ENCODE measurements around the gene ADAMTS9. TPM values are rescaled to one million over a fixed set of nuclear protein-coding genes. Genes with fewer than 3 reads are reported as not detected.

ADAMTS9 gene
- total RNA-seq, 1 experiment from 2014 or later, result 1.2 TPM

GRCh38 chr3:64584179-64584578 is 103.6 kb downstream of the ADAMTS9 start:
- intact Hi-C loops (cut with micrococcal nuclease; ENCODE audit: unreplicated experiment), result no loop called here
- Histone ChIP-seq H3K27ac (no peak overlapping the region), H3K36me3 (ENCODE audit: low read depth) (no peaks in the 10 kb centered on the region), H3K4me1 (replicated peaks; ENCODE audit: insufficient read depth) (no peaks in the 10 kb centered on the region), H3K9me2 (ENCODE audit: insufficient read depth) (no peaks in the 10 kb centered on the region), H3F3A (ENCODE audit: insufficient read depth, low read depth) (no peaks in the 10 kb centered on the region), H3K4me3 (no peak overlapping the region), H4K20me1 (ENCODE audit: insufficient read depth) (no peaks in the 10 kb centered on the region), H3K4me2 (no peak overlapping the region), H3K27me3 (ENCODE audit: insufficient read depth, low read depth) (no peaks in the 10 kb centered on the region), H3K79me2 (ENCODE audit: low read depth) (no peaks in the 10 kb centered on the region), H3K9me3 (ENCODE audit: insufficient read depth, low read depth) (no peaks in the 10 kb centered on the region), H2AFZ (no peak overlapping the region)
- DNase-seq, result no peak
- TF ChIP-seq CTCF (conservative IDR thresholded peaks at IDR 0.05), result no peak
- TF ChIP-seq EZH2 (IDR thresholded peaks at IDR 0.05; ENCODE audit: low read depth), result no peak
- POLR2A ChIA-PET (ENCODE audit: unreplicated experiment), result no interaction called here
- CTCF ChIA-PET, result no interaction called here
- BruUV-seq (replicated peaks), result no TSS peak

- Histone ChIP-seq H3K4me2 (no peak overlapping the region), H4K20me1 (ENCODE audit: insufficient read depth) (no peaks in the 10 kb centered on the region), H2AFZ (no peak overlapping the region), H3K27me3 (ENCODE audit: insufficient read depth, low read depth) (no peaks in the 10 kb centered on the region), H3F3A (ENCODE audit: insufficient read depth, low read depth) (no peaks in the 10 kb centered on the region), H3K79me2 (ENCODE audit: low read depth) (no peaks in the 10 kb centered on the region), H3K9me2 (ENCODE audit: insufficient read depth) (no peaks in the 10 kb centered on the region), H3K9me3 (ENCODE audit: insufficient read depth, low read depth) (no peaks in the 10 kb centered on the region), H3K27ac (no peak overlapping the region), H3K4me1 (replicated peaks; ENCODE audit: insufficient read depth) (no peaks in the 10 kb centered on the region), H3K36me3 (ENCODE audit: low read depth) (no peaks in the 10 kb centered on the region), H3K4me3 (no peak overlapping the region)
- intact Hi-C loops (cut with micrococcal nuclease; ENCODE audit: unreplicated experiment), result no loop called here
- CTCF ChIA-PET, result no interaction called here
- no TSS peak for BruUV-seq (replicated peaks)
- POLR2A ChIA-PET (ENCODE audit: unreplicated experiment), result no interaction called here
- no peak for TF ChIP-seq EZH2 (IDR thresholded peaks at IDR 0.05; ENCODE audit: low read depth)
- TF ChIP-seq CTCF (conservative IDR thresholded peaks at IDR 0.05), result no peak
- no peak for DNase-seq
Observed at GRCh38 chr3:64578797-64579196, 109.0 kb downstream of the ADAMTS9 start.

DNA sequence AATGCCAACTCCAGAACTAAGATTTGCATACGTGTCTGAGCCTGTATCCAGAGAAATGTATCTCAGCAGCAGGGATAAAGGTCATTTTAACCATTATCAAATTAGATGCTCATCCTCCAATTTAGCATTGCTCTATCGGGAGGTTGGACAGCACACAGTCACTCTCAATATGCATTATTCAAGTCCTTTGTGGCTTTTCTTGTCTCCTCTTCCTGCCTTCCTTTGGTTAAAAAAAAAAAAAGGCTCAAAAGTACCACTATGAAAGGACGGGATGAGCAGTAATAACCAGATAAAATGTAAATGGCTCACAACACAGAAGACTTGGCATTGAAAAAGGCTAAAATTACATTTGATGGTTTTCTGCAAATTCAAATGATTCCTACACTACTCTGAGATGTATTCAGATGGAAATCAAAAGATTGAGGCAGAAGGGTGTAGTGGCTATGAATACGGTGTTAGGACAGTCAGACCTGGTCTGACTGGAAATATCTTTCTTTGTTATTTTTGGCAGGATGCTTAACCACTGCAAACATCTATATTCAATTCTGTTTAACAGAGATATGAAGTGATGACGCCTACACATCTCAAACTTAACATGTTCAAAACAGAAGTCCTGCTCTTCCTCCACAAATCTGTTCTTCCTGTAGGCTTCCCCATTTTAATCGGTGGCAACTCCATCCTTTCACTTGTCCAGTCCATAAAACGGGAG is 109.6 kb downstream of the ADAMTS9 start:
- H3F3A ChIP-seq (ENCODE audit: insufficient read depth, low read depth), result no peaks in the 10 kb centered on the region
- H2AFZ ChIP-seq, result no peak overlapping the region
- DNase-seq, result no peak
- H3K9me2 ChIP-seq (ENCODE audit: insufficient read depth), result no peaks in the 10 kb centered on the region
- H3K4me3 ChIP-seq, result no peak overlapping the region
- H4K20me1 ChIP-seq (ENCODE audit: insufficient read depth), result no peaks in the 10 kb centered on the region
- H3K4me2 ChIP-seq, result no peak overlapping the region
- no TSS peak for BruUV-seq (replicated peaks)
- POLR2A ChIA-PET (ENCODE audit: unreplicated experiment), result no interaction called here
- CTCF ChIA-PET, result no interaction called here
- no peaks in the 10 kb centered on the region for H3K4me1 ChIP-seq (replicated peaks; ENCODE audit: insufficient read depth)
- H3K36me3 ChIP-seq (ENCODE audit: low read depth), result no peaks in the 10 kb centered on the region
- no peaks in the 10 kb centered on the region for H3K79me2 ChIP-seq (ENCODE audit: low read depth)
- TF ChIP-seq CTCF (conservative IDR thresholded peaks at IDR 0.05), result no peak
- no peak for TF ChIP-seq EZH2 (IDR thresholded peaks at IDR 0.05; ENCODE audit: low read depth)
- H3K27me3 ChIP-seq (ENCODE audit: insufficient read depth, low read depth), result no peaks in the 10 kb centered on the region
- H3K9me3 ChIP-seq (ENCODE audit: insufficient read depth, low read depth), result no peaks in the 10 kb centered on the region
- intact Hi-C loops (cut with micrococcal nuclease; ENCODE audit: unreplicated experiment), result no loop called here
- H3K27ac ChIP-seq, result no peak overlapping the region

Data from PC-9 (cell line).